Activated CD4-positive, alpha-beta T cell treated with anti-CD3 and anti-CD28 coated beads, Interleukin-2, amount 50 U/mL, for 16 hours (primary cell): Measurements from ENCODE around the gene EBLN2.

Experiments
- DNase-seq: peaks from one replicate; pipeline ENCODE4 v3.0.0-alpha.2; 2020

EBLN2 gene

GRCh38 chr3:73061416-73061815 is at the start of gene EBLN2:
EBLN2 (plus strand) TSS chr3:73061659; CDS start chr3:73062082, 423 bp downstream.
- DNase-seq: no peak

- DNase-seq: no peak
Measured at GRCh38 chr3:73018298-73018697, 43.2 kb upstream of the EBLN2 start.

- DNase-seq: no peak
Measured at GRCh38 chr3:73018790-73019441, 42.5 kb upstream of the EBLN2 start.

DNA sequence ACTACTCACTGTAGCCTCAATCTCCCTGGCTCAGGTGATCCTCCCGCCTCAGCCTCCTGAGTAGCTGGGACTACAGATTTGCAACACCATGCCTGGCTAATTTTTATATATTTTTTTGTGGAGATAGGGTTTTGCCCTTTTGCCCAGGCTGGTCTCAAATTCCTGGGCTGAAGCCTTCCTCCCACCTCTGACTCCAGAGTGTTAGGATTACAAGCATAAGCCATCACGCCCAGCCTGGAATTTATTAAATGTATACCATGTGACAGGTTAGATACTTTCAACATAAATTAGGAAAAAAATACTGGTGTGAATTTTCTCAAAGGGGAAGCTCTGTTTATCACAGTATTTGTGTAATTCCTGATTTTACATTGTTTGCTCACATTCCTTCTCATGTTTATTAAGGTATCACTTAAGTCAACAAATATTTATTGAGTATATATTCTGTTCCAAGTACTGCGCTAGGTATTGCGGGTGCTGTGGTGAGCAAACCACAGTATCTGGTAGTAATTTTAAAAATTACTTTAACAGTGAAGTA is 40.1 kb upstream of the EBLN2 start:
- no peak for DNase-seq

GRCh38 chr3:73024836-73025235 is 36.6 kb upstream of the EBLN2 start:
- no peak for DNase-seq

- DNase-seq: no peak
Measured at GRCh38 chr3:73026111-73026759, 35.2 kb upstream of the EBLN2 start.

GRCh38 chr3:73026760-73027113 is 34.7 kb upstream of the EBLN2 start:
- DNase-seq: no peak

DNA sequence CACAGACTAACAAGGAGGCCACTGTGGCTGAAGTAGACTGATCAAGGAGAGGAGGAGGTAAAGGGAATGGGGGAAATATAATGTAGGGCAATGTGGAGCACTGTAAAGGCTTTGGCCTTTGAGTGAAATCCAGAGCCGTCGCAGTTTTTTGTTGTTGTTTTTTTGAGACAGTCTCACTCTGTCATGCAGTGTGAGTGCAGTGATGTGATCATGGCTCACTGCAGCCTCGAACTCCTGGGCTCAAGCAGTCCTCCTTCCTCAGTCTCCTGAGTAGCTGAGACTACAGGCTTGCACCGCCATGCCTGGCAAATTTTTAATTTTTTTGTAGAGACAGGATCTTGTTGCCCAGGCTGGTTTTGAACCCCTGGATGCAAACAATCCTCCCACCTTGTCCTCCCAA is 32.7 kb upstream of the EBLN2 start:
- DNase-seq: no peak

DNA sequence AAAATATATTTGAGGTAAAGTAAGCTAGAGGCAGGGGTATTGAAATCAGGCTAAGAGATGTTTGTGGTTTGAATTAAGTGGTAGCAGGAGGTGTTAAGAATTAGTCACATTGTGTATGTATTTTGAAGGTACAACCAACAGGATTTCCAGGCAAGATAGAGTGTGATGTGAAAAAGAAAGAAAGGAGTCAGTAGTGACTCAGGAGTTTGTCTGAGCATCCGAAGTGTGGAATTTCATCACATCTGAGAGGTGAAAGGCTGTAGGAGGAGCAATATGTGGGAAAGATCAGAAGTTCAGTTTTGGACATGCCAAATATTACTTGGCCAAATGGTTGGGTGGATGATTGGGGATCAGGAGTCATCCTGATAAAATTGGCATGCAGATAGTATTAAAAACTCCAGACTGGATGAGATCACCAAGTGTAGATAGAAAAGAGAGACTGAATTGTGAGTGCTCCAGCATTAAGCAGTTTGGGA is 32.1 kb upstream of the EBLN2 start:
- peak; percentile 81 for DNase-seq

- no peak for DNase-seq
Measured at GRCh38 chr3:73030073-73030597, 31.3 kb upstream of the EBLN2 start.

- no peak for DNase-seq
Measured at GRCh38 chr3:73031573-73032103, 29.8 kb upstream of the EBLN2 start.

- no peak for DNase-seq
Measured at GRCh38 chr3:73036694-73037591, 24.5 kb upstream of the EBLN2 start.

DNA sequence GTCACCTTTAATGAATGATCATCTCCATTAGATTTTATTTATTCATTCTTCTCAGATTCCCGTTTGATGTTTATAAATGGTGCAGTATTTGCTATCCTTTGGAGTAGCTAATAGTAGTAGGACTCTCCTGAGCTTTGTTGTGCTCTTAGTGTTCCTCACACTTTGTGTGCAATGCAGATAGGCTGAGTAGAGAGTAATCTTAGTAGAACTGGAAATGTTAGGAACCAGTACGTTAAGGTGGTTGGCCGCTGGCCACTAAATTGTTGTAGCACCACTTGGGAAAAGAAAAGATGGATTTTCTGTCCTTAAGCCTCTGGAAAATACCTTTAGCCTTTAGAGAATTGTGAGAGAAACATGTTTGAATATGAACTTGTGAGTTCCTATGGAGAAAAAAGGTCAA is 19.9 kb upstream of the EBLN2 start:
- no peak for DNase-seq

DNA sequence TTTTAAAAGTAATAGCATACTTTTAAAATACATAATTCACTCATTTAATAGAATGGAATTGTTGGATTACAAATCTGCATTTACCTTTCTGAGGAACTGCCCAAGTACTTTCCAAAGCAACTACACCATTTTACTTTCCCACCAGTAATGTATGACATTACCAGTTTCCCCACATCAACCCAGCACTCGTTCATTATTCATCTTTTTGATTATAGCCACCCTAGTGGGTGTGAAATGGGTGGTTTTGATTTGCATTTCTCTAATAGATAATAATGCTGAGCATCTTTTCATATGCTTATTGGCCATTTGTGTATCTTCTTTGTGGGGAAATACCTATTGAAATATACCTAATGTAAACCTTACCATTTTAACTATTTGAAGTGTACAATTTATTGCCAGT is 18.0 kb upstream of the EBLN2 start:
- DNase-seq: no peak

- DNase-seq: no peak
Measured at GRCh38 chr3:73045391-73045790, 16.1 kb upstream of the EBLN2 start.

GRCh38 chr3:73046195-73046594 is 15.3 kb upstream of the EBLN2 start:
- DNase-seq: no peak

- no peak for DNase-seq
Measured at GRCh38 chr3:73049319-73049718, 12.1 kb upstream of the EBLN2 start.

DNA sequence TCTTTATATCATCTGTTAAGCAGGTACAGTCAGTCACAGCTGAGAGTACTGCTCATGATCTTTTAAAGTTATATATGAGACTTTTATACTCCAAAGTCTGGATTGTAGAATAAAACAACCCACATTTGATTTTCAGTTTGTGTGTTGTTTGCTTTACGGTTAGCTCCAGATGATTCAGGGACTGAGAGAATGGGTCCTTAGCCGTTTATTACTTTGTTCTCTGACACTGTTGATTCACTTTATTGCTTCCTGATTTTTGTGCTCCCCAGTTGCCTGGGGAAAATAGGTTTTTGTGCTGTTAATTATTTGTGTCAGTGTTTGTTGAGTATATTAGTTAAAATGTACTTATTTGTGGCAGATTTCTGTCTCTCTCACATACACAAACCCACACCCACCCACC is 8.6 kb upstream of the EBLN2 start:
- no peak for DNase-seq

DNA sequence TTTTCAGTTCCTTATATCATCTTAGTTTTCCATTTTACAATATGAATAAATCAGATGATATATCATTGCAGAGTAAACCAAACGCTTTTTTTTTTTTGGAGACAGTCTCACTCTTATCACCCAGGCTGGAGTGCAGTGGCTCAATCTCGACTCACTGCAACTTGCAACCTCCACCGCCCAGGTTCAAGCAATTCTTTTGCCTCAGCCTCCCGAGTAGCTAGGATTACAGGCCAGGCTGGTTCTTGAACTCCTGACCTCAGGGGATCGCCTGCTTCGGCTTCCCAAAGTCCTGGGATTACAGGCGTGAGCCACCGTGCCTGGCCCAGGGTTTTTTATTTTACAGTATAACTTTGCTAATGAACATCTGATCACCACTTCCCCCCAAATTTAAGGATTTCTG is 5.9 kb upstream of the EBLN2 start:
- no peak for DNase-seq

- peak; percentile 39 for DNase-seq
Measured at GRCh38 chr3:73056014-73056844, 5.2 kb upstream of the EBLN2 start.

DNA sequence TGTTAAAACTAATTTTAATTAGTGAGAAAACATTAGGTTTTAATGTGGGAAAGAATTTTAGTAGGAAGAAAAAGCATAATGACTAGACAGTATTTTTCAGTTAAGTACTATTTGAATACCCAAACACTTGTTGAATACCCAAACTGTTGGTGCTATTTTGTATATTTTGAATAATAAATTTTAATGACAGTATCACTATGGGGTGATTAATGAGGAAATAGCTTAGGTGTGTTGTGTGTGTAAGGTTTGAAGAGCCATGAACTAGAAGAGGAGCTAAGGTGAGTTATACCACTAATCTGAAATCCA is 4.7 kb upstream of the EBLN2 start:
- no peak for DNase-seq

GRCh38 chr3:73060302-73060723 is 1.1 kb upstream of the EBLN2 start:
- DNase-seq: no peak
